Large intestine (tissue), 3 donors: ENCODE measurements around the gene ATP13A4. TPM values are rescaled to one million over a fixed set of nuclear protein-coding genes. Genes with fewer than 3 reads are reported as not detected.

Experiments
- DNase-seq, 2 donors: peaks; one replicate each; pipeline versions ENCODE4 v3.0.0 to v3.0.0-alpha.2; 2013
- H3K27ac ChIP-seq: one replicate; pipeline ENCODE4 v1.5.1; 2013; ENCODE audit warnings: low read length
- H3K27me3 ChIP-seq: 2 replicates; pipeline ENCODE4 v1.6.1; 2013; ENCODE audit warnings: low read length; ENCODE audit not compliant: control insufficient read depth, insufficient read depth
- H3K36me3 ChIP-seq: 2 replicates; pipeline ENCODE4 v1.6.1; 2013; ENCODE audit warnings: low read length; ENCODE audit not compliant: control insufficient read depth, insufficient read depth
- H3K4me1 ChIP-seq: one replicate; pipeline ENCODE4 v1.6.1; 2013; ENCODE audit warnings: low read length; ENCODE audit not compliant: control insufficient read depth, insufficient read depth
- H3K4me3 ChIP-seq: one replicate; pipeline ENCODE4 v1.5.1; 2013; ENCODE audit warnings: low read length
- H3K9me3 ChIP-seq: one replicate; pipeline ENCODE4 v1.6.1; 2013; ENCODE audit warnings: mild to moderate bottlenecking, low read depth, low read length, moderate library complexity; ENCODE audit not compliant: control insufficient read depth
- WGBS: methylation state at CpG from one replicate; pipeline ENCODE4 v1.1.5; 2013; ENCODE audit warnings: low lambda C conversion rate; ENCODE audit not compliant: insufficient coverage; 5-methylcytosine and 5-hydroxymethylcytosine counted together
- polyA plus RNA-seq: library from polyadenylated mRNA; unstranded; fragments of 120-200 nt; gene quantifications from one replicate; pipeline ENCODE4 v1.2.1, GENCODE V29; 2013

The ATP13A4 gene
- polyA plus RNA-seq, 1 donor = 15.6 TPM

DNA sequence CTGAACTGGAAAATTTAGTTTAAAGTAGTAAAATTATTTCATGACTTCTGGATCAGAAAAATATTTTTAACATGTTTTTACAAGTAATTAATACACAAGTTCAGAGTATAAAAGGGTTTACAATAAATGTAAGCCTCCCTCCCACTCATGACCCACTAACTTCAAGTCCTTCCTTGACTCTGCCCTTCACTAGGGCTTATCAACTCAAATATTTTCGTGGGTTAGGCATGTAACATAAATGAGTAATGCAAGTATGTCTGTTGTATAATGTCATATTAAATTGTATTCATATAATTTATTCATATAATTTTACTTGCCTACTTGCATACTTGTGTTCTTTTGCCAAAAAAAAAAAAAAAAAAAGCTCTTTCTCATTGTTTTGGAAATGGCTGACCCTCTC is 34.9 kb upstream of the ATP13A4 start:
- no peak for DNase-seq
- Histone ChIP-seq H3K4me1 (peaks cover 3% of the 10 kb centered on the region), H3K27ac (no peak overlapping the region), H3K4me3 (no peak overlapping the region), H3K27me3 (no peaks in the 10 kb centered on the region), H3K36me3 (no peaks in the 10 kb centered on the region), H3K9me3 (no peaks in the 10 kb centered on the region)
- WGBS = no CpG with 5 or more reads among the region's 1 CpG

DNA sequence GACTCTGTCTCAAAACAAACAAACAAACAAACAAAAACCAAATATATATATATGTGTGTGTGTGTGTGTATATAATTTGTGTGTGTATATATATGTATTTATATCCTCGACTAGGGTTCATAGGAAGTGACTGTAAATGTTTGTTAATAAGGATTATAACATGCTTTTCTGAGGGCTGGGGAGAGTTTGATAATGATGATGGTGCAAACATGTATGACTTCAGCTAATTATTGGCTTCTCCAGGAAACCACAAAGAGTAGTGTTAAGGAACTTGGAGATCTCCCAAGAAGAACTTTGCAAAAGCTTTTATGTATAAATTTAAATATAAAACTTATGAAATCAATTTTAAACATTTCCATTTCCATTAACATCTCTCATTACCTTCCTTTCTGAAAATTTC is 34.4 kb upstream of the ATP13A4 start:
- DNase-seq = no peak
- no peaks in the 10 kb centered on the region for H3K9me3 ChIP-seq
- peaks cover 3% of the 10 kb centered on the region for H3K4me1 ChIP-seq

DNA sequence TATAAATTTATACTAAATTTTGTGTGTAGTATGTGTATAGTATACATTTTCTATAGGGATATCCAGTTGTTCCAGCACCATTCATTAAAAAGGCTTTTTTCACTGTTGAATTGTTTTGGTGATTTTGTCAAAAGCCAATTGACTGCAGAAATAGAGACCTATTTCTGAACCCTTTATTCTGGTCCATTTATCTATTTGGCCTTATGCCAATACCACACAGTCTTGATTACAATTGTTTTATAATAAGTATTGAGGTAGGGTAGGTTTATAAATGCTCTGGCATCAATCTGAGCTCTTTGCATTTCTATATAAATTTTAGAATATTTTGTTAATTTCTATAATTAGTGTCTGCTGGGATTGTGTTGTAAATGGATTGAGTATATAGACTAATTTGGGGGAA is 31.8 kb upstream of the ATP13A4 start:
- H3K27me3 ChIP-seq = no peaks in the 10 kb centered on the region
- no peak overlapping the region for H3K27ac ChIP-seq
- no peaks in the 10 kb centered on the region for H3K9me3 ChIP-seq
- no peak overlapping the region for H3K4me3 ChIP-seq
- no peaks in the 10 kb centered on the region for H3K36me3 ChIP-seq
- no peak for DNase-seq
- H3K4me1 ChIP-seq = no peaks in the 10 kb centered on the region

More for the DNA sequence above, 34.4 kb upstream of the ATP13A4 start:
- no peaks in the 10 kb centered on the region for H3K36me3 ChIP-seq
- H3K27me3 ChIP-seq = no peaks in the 10 kb centered on the region
- H3K27ac ChIP-seq = no peak overlapping the region
- H3K4me3 ChIP-seq = no peak overlapping the region
- 100% methylated on average over 1 of the region's 1 CpG for WGBS

DNA sequence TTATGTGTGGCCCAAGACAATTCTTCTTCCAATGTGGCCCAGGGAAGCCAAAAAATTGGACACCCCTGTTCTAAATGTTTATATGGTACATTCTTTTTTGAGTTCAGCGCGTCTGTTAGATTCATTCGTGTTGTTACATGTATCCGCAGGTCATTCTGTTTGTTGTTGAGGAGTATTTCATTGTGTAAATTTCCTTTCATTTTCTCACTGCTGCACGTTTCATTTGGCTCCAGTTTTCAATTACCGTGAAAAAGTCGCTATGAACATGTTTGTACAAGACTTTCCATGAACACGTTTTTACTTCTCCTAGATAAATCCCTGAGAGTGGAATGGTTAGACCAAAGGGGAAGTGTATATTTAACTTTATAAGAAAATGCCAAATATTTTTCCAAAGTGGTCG is 30.8 kb upstream of the ATP13A4 start:
- no peak for DNase-seq
- no peak overlapping the region for H3K4me3 ChIP-seq
- H3K27me3 ChIP-seq = no peaks in the 10 kb centered on the region
- WGBS = 86% methylated on average over 8 of the region's 9 CpGs
- no peaks in the 10 kb centered on the region for H3K36me3 ChIP-seq
- H3K9me3 ChIP-seq = no peaks in the 10 kb centered on the region
- no peaks in the 10 kb centered on the region for H3K4me1 ChIP-seq
- H3K27ac ChIP-seq = no peak overlapping the region

DNA sequence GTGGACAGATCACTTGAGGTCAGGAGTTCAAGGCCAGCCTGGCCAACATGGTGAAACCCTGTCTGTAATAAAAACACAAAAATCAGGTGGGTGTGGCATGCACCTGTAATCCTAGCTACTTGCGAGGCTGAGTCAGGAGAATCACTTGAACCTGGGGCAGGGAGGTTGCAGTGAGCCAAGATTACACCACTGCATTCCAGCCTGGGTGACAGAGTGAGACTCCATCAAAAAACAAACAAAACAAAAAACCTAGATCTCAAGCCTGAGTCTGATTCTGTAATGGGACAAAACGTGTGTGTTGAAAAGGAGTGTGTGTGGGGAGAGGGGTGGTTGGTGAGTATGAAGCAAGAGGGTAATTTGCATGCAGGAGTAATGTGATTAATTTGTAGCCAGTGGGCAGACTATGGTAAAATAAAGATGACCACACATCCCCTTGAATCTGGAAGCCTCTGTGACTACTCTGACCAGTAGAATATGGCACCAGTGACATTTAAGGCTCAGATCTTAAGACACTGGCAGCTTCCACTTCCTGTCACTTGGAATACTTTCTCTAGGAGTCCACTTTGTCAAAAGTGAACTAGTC is 19.9 kb upstream of the ATP13A4 start:
- no peaks in the 10 kb centered on the region for H3K9me3 ChIP-seq
- H3K4me3 ChIP-seq = no peak overlapping the region
- no peak for DNase-seq
- no peaks in the 10 kb centered on the region for H3K27me3 ChIP-seq
- H3K4me1 ChIP-seq = no peaks in the 10 kb centered on the region
- H3K36me3 ChIP-seq = no peaks in the 10 kb centered on the region
- H3K27ac ChIP-seq = no peak overlapping the region
- WGBS = 71% methylated on average over 1 of the region's 2 CpGs

DNA sequence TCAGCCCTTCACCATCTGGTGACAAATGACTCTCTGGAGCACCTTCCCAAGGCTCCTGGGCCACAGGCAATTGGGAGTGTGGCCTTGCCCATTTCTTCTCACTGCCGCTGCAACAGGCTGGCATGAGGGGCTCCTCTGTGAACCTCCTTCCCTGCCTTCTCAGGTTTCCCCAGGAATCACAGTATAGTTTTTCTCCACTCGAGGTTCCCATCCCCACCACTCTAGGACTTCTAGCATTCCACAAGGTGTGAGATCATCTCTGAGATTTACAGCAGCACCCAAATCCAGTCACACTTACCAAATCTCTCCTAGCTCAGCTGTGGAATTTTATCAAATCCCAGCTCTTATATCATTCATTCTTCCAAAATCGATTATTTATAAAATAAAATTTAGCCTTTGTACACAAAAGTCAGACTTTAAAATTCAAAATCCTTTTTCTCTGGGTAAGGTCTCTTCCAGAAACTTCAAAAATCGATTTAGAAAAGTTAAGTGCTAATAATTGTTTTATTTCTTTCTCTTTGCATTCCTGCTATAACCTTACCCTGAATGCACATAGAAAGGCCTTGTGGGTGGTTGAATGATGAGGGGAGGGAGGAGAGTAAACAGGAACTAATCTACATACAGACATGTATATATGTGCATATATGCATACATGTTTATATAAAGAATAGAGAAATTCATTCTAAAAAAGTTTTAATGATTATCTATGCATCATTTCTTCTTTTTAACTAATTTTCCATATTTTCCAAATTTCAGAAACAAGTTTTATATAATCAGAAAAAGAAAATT is 18.9 kb upstream of the ATP13A4 start:
- Histone ChIP-seq H3K27me3 (no peaks in the 10 kb centered on the region), H3K4me1 (no peaks in the 10 kb centered on the region), H3K4me3 (no peak overlapping the region), H3K27ac (no peak overlapping the region), H3K36me3 (no peaks in the 10 kb centered on the region), H3K9me3 (no peaks in the 10 kb centered on the region)
- DNase-seq = no peak
- WGBS = 92% methylated on average over 2 of the region's 4 CpGs

DNA sequence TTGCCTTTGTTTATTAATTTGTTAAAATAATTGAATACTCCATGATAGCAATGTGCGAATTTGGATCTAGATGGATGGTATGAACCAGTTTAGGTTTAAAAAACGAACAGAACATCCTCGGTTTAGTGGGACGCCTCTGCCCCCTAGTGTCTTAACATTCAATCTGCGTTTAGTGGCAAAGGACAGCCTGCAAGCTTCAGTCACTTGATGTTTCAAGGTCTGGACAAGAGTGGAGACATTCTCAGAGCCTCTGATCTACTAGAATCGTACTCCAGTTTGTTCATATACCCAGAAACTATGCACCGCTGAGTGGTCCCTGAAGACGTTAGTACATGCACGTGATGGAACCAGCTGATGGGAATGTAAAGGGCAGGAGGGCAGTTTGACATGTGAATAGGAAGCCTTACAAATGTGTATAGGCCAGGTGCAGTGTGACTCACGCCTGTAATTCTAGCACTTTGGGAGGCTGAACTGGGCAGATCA is 17.8 kb upstream of the ATP13A4 start:
- no peak overlapping the region for H3K4me3 ChIP-seq

DNA sequence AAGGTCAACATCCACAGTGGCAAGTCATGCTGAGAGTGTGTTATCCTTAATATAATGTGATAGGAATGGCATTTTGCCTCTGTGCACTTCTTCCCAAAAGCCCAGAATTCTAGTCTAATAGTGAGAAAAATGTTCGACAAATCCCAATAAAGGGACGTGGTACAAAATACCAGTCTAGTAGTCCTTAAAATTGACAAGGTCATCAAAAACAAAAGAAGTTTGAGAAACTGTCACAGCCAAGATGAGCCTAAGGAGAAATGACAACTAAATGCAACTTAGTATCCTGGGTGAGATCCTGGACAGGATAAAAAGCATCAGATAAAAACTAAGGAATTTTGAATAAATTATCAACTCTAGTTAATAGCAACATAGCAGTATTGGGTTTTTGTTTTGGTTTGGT is 14.4 kb upstream of the ATP13A4 start:
- H3K4me1 ChIP-seq = no peaks in the 10 kb centered on the region
- no peak overlapping the region for H3K27ac ChIP-seq
- no peak overlapping the region for H3K4me3 ChIP-seq
- H3K9me3 ChIP-seq = no peaks in the 10 kb centered on the region
- H3K36me3 ChIP-seq = no peaks in the 10 kb centered on the region
- no peaks in the 10 kb centered on the region for H3K27me3 ChIP-seq
- 92% methylated on average over 2 of the region's 2 CpGs for WGBS
- DNase-seq = no peak

More for the DNA sequence above, 17.8 kb upstream of the ATP13A4 start:
- DNase-seq = peak; percentile 33 to 61
- no peaks in the 10 kb centered on the region for H3K36me3 ChIP-seq
- WGBS = no CpG with 5 or more reads among the region's 10 CpGs
- no peaks in the 10 kb centered on the region for H3K27me3 ChIP-seq
- H3K4me1 ChIP-seq = no peaks in the 10 kb centered on the region
- no peak overlapping the region for H3K27ac ChIP-seq
- H3K9me3 ChIP-seq = no peaks in the 10 kb centered on the region

DNA sequence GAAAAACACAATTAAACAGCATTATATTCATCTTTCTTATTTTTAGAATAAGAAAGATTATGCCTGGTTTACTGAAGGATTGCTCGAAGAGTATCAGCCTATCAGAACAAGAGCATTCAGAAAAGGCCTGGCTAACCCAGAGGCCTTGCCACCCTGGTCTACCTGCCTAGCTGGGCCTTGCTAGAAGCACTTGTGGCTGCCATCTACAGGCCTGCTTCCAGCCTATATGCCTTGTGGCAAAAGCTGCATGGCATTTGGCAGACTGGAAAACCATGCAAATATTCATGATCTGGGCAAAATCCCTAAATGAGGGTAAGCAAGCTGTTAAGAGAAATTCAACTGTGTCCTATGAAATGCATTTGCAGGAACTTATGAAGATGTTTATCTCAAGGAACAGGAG is 9.3 kb upstream of the ATP13A4 start:
- H3K36me3 ChIP-seq = no peaks in the 10 kb centered on the region
- no peak overlapping the region for H3K4me3 ChIP-seq
- peak overlapping the region; percentile 53 for H3K27ac ChIP-seq
- WGBS = no CpG with 5 or more reads among the region's 1 CpG
- peak in 1 of 2 donors; percentile 27 for DNase-seq
- H3K9me3 ChIP-seq = no peaks in the 10 kb centered on the region
- H3K27me3 ChIP-seq = no peaks in the 10 kb centered on the region
- no peaks in the 10 kb centered on the region for H3K4me1 ChIP-seq

DNA sequence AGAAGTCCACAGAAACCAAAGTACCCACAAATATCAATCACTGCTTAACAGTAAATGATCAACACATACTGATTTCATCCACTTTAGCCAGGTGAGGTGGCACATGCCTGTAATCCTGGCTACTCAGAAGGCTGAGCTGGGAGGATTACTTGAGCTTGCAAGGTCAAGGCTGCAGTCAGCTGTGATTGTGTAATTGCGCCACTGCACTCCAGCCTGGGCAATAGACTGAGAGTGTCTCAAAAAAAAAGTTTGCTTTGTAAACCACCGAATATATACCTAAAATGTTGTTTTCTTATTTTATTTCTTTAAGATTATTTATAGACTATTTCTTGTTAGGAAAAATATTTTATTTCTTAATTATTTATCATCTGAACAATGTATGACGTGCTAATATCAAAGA is 8.7 kb upstream of the ATP13A4 start:
- Histone ChIP-seq H3K4me3 (no peak overlapping the region), H3K9me3 (no peaks in the 10 kb centered on the region), H3K27ac (peak overlapping the region; percentile 53), H3K27me3 (no peaks in the 10 kb centered on the region), H3K36me3 (no peaks in the 10 kb centered on the region), H3K4me1 (no peaks in the 10 kb centered on the region)
- WGBS = 83% methylated on average over 2 of the region's 3 CpGs
- peak; percentile 64 to 68 for DNase-seq

DNA sequence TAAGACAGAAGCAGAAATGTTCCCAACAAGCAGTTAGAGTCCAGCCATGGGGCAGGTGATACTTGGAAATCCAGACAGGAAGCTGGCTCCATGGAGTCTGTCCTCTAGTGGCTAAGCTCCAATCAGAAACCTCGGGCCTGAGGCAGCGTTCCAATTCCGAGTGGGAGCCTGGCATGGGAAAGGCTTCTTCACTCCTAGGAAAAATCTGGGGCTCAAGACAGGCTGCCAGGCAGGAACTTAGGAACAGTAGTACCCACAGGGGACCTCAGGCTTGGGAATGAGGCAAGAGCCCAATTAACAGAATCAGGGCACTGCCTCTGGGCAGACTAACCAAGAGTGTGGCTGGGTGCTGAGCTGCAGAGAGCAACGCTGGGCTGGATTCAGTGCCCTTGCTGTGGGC is 6.2 kb upstream of the ATP13A4 start:
- Histone ChIP-seq H3K4me3 (no peak overlapping the region), H3K9me3 (no peaks in the 10 kb centered on the region), H3K27me3 (no peaks in the 10 kb centered on the region), H3K36me3 (no peaks in the 10 kb centered on the region), H3K27ac (no peak overlapping the region), H3K4me1 (peaks cover 5% of the 10 kb centered on the region)
- WGBS = no CpG with 5 or more reads among the region's 4 CpGs
- no peak for DNase-seq
